Glutamatergic neuron (in vitro differentiated cells): ENCODE data around the gene DDX27. TPM values are rescaled to one million over a fixed set of nuclear protein-coding genes. Genes with fewer than 3 reads are reported as not detected.

Source experiments
- DNase-seq: peaks from one replicate; pipeline ENCODE4 v3.0.0; 2022
- H3K27ac Mint-ChIP-seq: one replicate; pipeline ENCODE4 v1.8.0; 2020; ENCODE audit warnings: mild to moderate bottlenecking, mixed read lengths, inconsistent platforms; ENCODE audit not compliant: unreplicated experiment
- H3K27me3 Mint-ChIP-seq: one replicate; pipeline ENCODE4 v1.8.0; 2020; ENCODE audit warnings: mild to moderate bottlenecking, moderate library complexity, mixed read lengths, inconsistent platforms; ENCODE audit not compliant: unreplicated experiment
- H3K36me3 Mint-ChIP-seq: one replicate; pipeline ENCODE4 v1.8.0; 2020; ENCODE audit warnings: mild to moderate bottlenecking, mixed read lengths, inconsistent platforms; ENCODE audit not compliant: unreplicated experiment
- H3K4me1 Mint-ChIP-seq: one replicate; pipeline ENCODE4 v1.8.0; 2020; ENCODE audit warnings: mild to moderate bottlenecking, low read depth, mixed read lengths, inconsistent platforms; ENCODE audit not compliant: unreplicated experiment
- H3K4me3 Mint-ChIP-seq: one replicate; pipeline ENCODE4 v1.8.0; 2020; ENCODE audit warnings: mild to moderate bottlenecking, mixed read lengths, inconsistent platforms; ENCODE audit not compliant: unreplicated experiment
- H3K9me3 Mint-ChIP-seq: one replicate; pipeline ENCODE4 v1.8.0; 2020; ENCODE audit warnings: mild to moderate bottlenecking, moderate library complexity, mixed read lengths, inconsistent platforms; ENCODE audit not compliant: unreplicated experiment
- CTCF ChIP-seq: fragments of 200-600 bp; sonication (generic); IDR thresholded peaks from one replicate; pipeline ENCODE4 v1.5.0; 2021; ENCODE audit not compliant: partially characterized antibody, unreplicated experiment
- total RNA-seq: library from RNA; stranded (reverse); fragmentation: NEBNext Ultra II Directional; extraction: Animal tissue kit (Norgen Biotek cat#: 25700); gene quantifications from one replicate; pipeline ENCODE4 v1.2.1, GENCODE V29; 2021; ENCODE audit not compliant: unreplicated experiment

Gene DDX27
- total RNA-seq, 1 donor from 2014 or later = 31.4 TPM

GRCh38 chr20:49282584-49283171 lies 63.5 kb downstream of the DDX27 start:
- Mint-ChIP-seq H3K9me3 (peaks cover 49% of the 10 kb centered on the region), H3K27ac (peak overlapping the region; percentile 7), H3K4me3 (peak overlapping the region; percentile 99), H3K27me3 (peaks cover 18% of the 10 kb centered on the region), H3K36me3 (peaks cover 77% of the 10 kb centered on the region), H3K4me1 (peaks cover 36% of the 10 kb centered on the region)
- TF ChIP-seq CTCF = no peak
- no peak for DNase-seq

- Mint-ChIP-seq H3K4me3 (peak overlapping the region; percentile 99), H3K27me3 (peaks cover 18% of the 10 kb centered on the region), H3K4me1 (peaks cover 36% of the 10 kb centered on the region), H3K9me3 (peaks cover 49% of the 10 kb centered on the region), H3K27ac (peak overlapping the region; percentile 10), H3K36me3 (peaks cover 77% of the 10 kb centered on the region)
- no peak for DNase-seq
- TF ChIP-seq CTCF = no peak
Observed at GRCh38 chr20:49283176-49283702, 64.0 kb downstream of the DDX27 start.

GRCh38 chr20:49283703-49284625 lies 64.7 kb downstream of the DDX27 start:
- peaks cover 36% of the 10 kb centered on the region for H3K4me1 Mint-ChIP-seq
- H3K36me3 Mint-ChIP-seq = peaks cover 78% of the 10 kb centered on the region
- no peak for DNase-seq
- H3K27ac Mint-ChIP-seq = peak overlapping the region; percentile 10
- no peak for TF ChIP-seq CTCF
- peaks cover 43% of the 10 kb centered on the region for H3K9me3 Mint-ChIP-seq
- peaks cover 12% of the 10 kb centered on the region for H3K27me3 Mint-ChIP-seq
- H3K4me3 Mint-ChIP-seq = peak overlapping the region; percentile 99

GRCh38 chr20:49284818-49285217 lies 65.6 kb downstream of the DDX27 start:
- H3K4me3 Mint-ChIP-seq = no peak overlapping the region
- peaks cover 79% of the 10 kb centered on the region for H3K36me3 Mint-ChIP-seq
- H3K27me3 Mint-ChIP-seq = peaks cover 12% of the 10 kb centered on the region
- no peak for DNase-seq
- H3K9me3 Mint-ChIP-seq = peaks cover 40% of the 10 kb centered on the region
- peaks cover 36% of the 10 kb centered on the region for H3K4me1 Mint-ChIP-seq
- TF ChIP-seq CTCF = no peak
- no peak overlapping the region for H3K27ac Mint-ChIP-seq
